NCI-H146 treated with DMSO at 0.1 percent for 48 hours (cell line): Measurements from ENCODE around the gene PSMD5.

Experiments
- DNase-seq: peaks from one replicate; lab custom pipeline; 2025; ENCODE audit not compliant: unreplicated experiment; lab: John Stamatoyannopoulos, UW

The PSMD5 gene

DNA sequence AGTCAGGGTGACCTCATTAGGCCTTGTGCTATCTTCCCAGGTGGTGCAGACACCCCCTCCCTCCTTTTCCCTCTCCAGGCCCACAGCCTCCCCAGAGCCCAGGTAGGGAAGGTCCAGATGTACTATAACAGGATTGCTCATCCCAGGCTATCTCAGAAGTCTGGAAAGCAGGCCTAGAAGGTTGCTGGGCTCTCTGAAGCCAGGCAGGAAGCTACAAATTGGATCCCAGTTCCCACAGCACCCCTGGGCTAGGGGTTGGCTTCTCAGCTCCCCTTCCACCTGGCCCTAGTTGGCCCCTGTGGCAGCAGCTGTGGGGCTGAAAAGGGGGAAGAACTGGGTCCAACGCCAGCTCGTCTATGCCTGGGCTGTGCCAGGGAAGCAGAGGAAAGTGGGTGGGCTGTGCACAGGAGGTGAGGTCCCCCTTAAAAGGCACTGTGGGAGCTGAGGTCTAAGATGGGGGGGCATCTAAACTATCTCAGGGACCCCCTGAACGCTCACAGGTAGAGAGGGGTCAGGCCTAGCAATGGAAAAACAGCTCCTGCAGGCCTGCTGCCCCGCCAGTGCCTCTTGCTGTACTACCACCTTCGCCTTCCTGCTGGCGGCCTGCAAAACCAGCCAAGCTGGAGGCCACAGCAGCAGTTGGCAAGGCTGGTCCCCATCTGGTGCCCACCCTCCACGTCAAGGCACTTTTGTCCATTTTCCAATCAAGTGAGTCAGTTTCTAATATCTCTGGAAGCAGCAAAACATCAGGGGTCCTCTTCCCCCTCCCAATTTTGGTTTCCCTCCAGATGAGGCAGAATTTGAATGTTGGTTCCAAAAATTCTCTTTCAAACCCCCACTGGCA lies 13.3 kb upstream of the PSMD5 start:
- no peak for DNase-seq

DNA sequence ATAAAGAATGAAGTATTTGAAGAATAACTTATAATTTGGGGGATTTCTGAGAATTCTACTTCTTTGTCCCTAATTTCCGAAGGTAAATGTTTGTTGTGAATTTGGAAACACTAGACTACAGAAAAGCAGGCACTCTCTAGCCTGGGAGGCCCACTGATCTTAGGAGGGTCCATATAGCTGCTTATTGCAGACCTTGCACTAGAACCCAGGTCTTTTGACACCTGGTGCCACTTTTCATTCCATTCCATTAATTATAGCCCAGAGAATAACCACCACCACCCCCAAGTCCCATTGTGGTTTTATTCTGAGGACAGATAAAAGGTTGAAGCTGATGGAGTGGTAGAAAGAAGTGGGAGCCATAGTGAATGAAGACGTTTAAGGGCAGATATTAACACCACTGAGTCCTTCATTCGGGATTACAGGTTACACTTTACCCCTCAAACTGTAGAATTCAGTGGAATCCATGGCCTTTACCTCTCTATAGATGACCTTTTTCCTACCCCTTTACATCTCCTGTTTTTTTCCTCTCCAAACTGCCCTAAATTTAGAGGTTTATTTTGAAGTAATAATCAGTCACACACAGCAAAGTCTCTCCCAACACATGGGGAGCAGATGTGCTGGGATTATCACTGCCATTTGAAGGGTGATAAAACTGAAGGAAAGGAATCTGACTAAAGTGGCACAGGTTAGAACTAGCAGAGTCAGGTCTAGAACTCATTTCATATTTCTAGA lies 12.0 kb upstream of the PSMD5 start:
- no peak for DNase-seq

- DNase-seq, result no peak
Measured at GRCh38 chr9:120853198-120853597, 10.5 kb upstream of the PSMD5 start.

DNA sequence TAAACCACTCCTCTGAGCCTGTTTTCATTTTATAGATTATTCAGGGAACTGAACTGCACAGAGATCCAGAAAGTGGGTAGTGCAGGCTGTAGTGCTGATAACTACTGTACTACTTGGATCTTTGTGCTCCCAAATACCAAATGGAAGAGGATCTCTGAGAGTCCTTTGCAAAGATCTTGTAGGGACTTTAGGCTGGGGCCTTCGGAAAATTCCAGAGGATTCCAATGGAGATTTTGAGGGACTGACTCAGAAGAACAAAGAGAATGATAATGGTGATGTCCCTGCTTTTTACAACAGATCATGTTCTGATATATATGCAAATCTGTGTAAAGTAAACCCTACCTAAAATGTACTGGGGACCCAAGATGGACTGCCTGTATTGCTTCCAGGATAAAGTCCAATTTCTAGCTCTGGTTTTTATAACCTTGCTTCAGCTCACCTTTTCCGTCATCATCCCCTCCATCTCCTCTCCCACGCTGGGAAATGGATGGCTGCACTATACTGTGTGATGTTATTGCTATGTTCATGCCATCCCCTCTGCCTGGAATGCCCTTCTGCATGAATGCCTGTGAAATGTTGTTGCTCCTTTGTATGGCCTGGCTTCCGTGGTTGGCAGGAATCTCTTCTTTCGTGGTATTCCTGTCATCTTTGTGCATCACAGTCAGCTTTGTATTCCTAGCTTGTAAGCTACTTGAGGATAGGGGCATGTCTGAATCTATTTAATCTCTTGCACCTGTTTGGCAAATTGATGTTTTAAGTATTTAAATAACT lies 9.7 kb upstream of the PSMD5 start:
- no peak for DNase-seq

DNA sequence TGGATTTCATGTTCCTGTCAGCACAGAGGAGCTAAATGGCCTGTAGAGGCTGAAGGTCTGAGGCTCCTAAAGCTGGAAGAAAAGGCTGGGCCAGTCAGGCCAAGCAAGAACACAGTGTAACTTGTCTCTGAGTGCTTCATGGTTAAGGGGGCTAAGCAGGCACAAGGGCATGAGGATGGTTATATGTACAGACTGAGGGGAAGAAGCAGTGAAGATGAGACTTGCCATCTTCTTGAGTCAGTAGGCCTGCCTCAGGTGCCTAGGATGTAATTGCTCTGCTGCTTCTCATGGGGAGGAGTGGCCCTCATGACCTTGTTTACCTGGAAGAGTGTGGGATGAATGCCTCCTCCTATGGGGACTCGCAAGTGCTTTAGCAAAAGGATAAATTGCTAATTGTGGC lies 8.7 kb upstream of the PSMD5 start:
- no peak for DNase-seq

- DNase-seq, result no peak
Measured at GRCh38 chr9:120850315-120850714, 7.6 kb upstream of the PSMD5 start.

DNA sequence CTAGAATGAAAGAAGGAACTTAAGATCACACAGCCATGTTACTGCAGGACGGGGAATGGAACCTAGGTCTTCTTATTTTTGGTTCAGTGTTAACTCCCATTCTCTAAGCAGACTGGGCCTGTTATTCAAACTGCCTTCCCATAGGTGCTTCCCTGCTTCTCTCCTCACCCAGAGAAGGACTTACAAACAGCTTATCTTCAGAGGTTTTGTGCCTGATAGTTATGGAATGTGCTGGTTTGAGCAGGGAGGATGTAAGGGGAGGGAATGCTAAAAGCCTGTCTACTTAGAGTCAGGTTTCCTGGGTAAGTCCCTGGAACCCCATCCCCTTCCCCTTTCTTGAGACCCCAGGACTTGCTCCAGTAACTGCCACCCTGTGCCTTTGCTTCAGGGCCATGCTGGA lies 4.2 kb upstream of the PSMD5 start:
- DNase-seq, result no peak

DNA sequence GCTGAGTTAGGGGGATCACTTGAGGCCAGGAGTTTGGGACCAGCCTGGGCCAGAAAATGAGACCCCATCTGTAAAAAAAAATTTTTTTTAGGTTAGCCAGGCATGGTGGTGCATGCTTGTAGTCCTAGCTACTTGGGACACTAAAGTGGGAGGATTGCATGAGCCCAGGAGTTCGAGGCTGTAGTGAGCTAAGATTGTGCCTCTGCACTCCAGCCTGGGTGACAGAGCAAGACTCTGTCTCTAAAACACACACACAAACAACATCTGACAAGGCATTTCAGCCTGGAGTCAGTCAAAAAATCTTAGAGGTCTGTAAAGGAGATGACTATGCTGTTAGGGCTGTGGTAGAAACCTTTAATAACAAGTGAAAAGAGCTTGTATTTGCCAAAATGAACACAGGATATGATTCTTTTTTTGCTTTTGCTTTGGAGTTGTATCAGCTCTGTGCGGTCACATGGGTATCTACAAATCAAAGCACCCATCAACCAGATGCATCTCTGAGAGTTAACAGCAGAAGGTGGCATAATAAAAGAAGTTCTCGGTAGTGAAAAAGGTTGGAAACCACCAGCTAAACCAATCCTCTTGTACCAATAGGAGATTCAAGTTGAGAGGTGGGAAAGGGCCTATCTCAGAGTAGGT lies 3.6 kb upstream of the PSMD5 start:
- DNase-seq, result no peak

DNA sequence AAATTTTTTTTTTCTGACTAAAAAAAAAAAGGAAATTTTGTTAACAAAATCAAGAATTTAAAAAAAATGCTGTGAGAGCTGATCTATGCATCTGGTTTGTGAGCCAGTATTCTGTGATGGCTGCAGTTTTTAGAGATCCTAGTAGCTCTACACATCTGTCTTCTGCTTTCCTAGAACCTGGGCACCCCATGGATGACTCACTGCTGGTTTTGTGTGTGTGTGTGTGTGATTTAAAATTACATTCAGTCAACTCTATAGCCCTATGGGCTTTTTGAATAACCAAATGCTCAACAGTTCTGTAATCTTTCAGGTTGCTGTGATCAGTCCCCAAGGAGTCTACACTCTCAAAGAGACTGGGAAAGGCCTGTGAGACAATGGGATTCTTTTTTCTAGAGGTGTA lies 2.5 kb upstream of the PSMD5 start:
- no peak for DNase-seq

DNA sequence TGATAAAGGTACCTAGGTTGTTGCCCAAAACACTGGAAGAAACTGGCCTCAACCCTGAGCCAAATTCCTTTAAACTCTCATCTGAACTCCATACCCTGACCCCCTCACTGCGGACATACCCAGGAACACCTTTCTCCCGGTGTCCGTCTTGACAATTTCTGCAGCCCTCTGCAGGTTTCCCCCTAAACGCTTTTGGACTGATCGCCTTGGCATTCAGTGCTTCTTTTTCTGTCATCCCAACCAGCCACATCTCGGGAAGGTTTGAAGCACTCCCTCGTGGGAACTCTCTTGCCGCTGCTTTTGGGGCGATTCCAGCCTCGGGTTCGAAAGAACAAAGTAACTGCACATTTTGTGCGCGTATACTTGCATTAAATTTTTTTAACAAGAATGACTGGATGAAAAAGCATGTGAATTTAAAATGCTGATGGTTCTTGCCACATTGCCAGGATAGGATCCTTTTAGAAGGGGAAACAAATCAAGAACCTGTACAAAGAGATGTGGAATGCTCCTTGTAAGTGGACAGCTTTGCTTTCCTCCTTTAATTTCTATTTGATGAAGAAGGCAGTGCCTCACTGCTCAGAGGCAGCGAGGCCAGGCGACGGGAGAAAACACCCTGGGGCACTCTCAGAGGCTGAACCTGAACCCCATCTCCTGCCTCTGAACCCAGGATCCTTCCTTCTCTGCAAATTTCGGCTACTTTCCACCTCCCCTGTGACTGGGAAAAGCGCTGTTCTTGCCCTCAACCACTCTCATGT lies 615 bp downstream of the PSMD5 start:
- no peak for DNase-seq

GRCh38 chr9:120839146-120839545 lies 3.6 kb downstream of the PSMD5 start:
- DNase-seq, result no peak

DNA sequence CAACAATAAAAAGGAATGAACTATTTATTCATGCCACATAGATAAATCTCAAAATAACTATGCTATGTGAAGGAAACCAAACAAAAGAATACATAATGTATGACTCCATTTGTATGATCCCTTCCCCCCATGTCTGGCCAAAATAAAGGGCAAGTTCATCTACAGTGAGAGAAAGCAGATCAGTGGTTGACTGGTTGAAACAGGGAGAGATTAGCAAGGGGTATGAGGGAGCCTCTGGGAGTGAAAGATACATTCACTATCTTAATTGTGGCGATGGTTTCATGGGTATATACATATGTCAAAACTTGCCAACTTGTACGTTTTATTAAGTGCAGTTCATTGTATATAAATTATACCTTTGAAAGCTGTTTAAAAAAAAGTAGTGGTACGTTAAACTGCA lies 4.8 kb downstream of the PSMD5 start:
- DNase-seq, result no peak

GRCh38 chr9:120833325-120833724 lies 9.4 kb downstream of the PSMD5 start:
- DNase-seq, result no peak

GRCh38 chr9:120832807-120833206 lies 9.9 kb downstream of the PSMD5 start:
- DNase-seq, result no peak

GRCh38 chr9:120830865-120831264 lies 11.9 kb downstream of the PSMD5 start:
- no peak for DNase-seq

- DNase-seq, result no peak
Measured at GRCh38 chr9:120830151-120830550, 12.6 kb downstream of the PSMD5 start.

GRCh38 chr9:120829650-120830049 lies 13.1 kb downstream of the PSMD5 start:
- DNase-seq, result no peak

GRCh38 chr9:120820095-120820494 lies 22.6 kb downstream of the PSMD5 start:
- DNase-seq, result no peak

DNA sequence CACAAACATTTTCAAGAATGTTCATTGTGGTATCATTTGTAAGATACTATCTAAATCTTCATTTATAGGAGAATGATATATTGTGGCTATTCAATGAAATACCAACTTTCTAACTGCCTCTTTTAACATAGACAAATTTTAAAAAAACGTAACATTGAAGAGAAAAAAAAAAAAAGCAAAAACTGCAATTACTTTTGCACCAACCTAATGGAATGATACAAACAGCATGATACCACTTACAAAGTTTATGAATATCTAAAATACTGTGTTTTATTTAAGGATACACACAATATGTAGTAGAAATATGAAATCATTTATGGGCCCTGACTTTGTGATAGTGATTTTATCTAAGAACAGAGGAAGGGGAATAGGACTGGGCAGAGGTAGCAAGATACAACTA lies 24.1 kb downstream of the PSMD5 start:
- no peak for DNase-seq

- DNase-seq, result no peak
Measured at GRCh38 chr9:120815075-120815474, 27.6 kb downstream of the PSMD5 start.

DNA sequence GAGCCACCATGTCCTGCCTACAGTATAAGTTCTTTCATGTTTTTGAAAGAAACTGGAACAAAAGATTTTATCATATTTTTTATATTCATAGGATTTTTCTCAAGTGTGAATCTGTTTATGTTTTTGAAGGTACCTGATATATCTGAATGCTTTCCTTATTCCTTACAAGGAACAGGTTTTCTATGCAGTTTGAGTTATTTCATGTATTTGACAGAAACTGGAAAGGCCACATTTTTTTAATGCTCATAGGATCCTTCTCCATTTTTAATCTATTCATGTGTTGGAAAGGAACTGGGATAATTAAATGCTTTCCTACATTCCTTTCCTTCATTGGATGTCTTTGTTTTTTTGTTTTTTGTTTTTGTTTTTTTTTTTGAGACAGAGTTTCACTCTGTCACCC lies 33.8 kb downstream of the PSMD5 start:
- no peak for DNase-seq
